ENCODE results near the gene TEX48. TPM values are rescaled to one million over a fixed set of nuclear protein-coding genes. Genes with fewer than 3 reads are reported as not detected.

TEX48 gene
- total RNA-seq, 1 experiment from 2014 or later, result not detected

GRCh38 chr9:114643896-114644295 lies 38.1 kb downstream of the TEX48 start (continued):
- TF ChIP-seq, protein P1, sequence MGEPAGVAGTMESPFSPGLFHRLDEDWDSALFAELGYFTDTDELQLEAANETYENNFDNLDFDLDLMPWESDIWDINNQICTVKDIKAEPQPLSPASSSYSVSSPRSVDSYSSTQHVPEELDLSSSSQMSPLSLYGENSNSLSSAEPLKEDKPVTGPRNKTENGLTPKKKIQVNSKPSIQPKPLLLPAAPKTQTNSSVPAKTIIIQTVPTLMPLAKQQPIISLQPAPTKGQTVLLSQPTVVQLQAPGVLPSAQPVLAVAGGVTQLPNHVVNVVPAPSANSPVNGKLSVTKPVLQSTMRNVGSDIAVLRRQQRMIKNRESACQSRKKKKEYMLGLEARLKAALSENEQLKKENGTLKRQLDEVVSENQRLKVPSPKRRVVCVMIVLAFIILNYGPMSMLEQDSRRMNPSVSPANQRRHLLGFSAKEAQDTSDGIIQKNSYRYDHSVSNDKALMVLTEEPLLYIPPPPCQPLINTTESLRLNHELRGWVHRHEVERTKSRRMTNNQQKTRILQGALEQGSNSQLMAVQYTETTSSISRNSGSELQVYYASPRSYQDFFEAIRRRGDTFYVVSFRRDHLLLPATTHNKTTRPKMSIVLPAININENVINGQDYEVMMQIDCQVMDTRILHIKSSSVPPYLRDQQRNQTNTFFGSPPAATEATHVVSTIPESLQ (CRISPR knock-in tag; IDR thresholded peaks at IDR 0.05), result no peak
- TF ChIP-seq KAT7 (CRISPR knock-in tag; IDR thresholded peaks at IDR 0.05; ENCODE audit: borderline replicate concordance) (no peak), ZNF425 (CRISPR knock-in tag; conservative IDR thresholded peaks at IDR 0.05) (no peak), SMAD4 (CRISPR knock-in tag; IDR thresholded peaks at IDR 0.05) (no peak), ERG (CRISPR knock-in tag; IDR thresholded peaks at IDR 0.05) (no peak), NFYB (CRISPR knock-in tag; conservative IDR thresholded peaks at IDR 0.05; ENCODE audit: low read depth) (no peak), PREB (CRISPR knock-in tag; IDR thresholded peaks at IDR 0.05; ENCODE audit: borderline replicate concordance) (no peak), IRF2 (CRISPR knock-in tag; IDR thresholded peaks at IDR 0.05; ENCODE audit: borderline replicate concordance, low read depth) (no peak)
- TF ChIP-seq, protein P2, sequence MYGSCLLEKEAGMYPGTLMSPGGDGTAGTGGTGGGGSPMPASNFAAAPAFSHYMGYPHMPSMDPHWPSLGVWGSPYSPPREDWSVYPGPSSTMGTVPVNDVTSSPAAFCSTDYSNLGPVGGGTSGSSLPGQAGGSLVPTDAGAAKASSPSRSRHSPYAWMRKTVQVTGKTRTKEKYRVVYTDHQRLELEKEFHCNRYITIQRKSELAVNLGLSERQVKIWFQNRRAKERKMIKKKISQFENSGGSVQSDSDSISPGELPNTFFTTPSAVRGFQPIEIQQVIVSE (CRISPR knock-in tag; IDR thresholded peaks at IDR 0.05; ENCODE audit: borderline replicate concordance), result no peak

GRCh38 chr9:114643001-114643400 lies 39.0 kb downstream of the TEX48 start:
- Mint-ChIP-seq H3K4me3 (no peak overlapping the region), H3K27me3 (ENCODE audit: low read depth) (no peaks in the 10 kb centered on the region), H3K36me3 (peaks cover 39% of the 10 kb centered on the region), H3K9me3 (peaks cover 17% of the 10 kb centered on the region), H3K27ac (no peak overlapping the region), H3K4me1 (no peaks in the 10 kb centered on the region)
- TF ChIP-seq GRHL2 (CRISPR knock-in tag; IDR thresholded peaks at IDR 0.05; ENCODE audit: insufficient replicate concordance, severe bottlenecking), result no peak
- no peak for TF ChIP-seq CREB1 (CRISPR knock-in tag; IDR thresholded peaks at IDR 0.05)
- no peak for TF ChIP-seq GTF2I (CRISPR knock-in tag; conservative IDR thresholded peaks at IDR 0.05)
- no peak for TF ChIP-seq ESRRA (CRISPR knock-in tag; IDR thresholded peaks at IDR 0.05; ENCODE audit: borderline replicate concordance)
- TF ChIP-seq ZNF317 (CRISPR knock-in tag; IDR thresholded peaks at IDR 0.05; ENCODE audit: borderline replicate concordance, low read depth), result no peak
- CTCF ChIA-PET, result interaction anchor here (3.2 kb wide), 1 partner anchor 10 kb away, joined by 17 read pairs; no protein-coding TSS in a partner anchor
- ATAC-seq, result no peak
- POLR2A ChIA-PET, result no interaction called here
- DNase-seq (ENCODE audit: low spot score), result no peak

DNA sequence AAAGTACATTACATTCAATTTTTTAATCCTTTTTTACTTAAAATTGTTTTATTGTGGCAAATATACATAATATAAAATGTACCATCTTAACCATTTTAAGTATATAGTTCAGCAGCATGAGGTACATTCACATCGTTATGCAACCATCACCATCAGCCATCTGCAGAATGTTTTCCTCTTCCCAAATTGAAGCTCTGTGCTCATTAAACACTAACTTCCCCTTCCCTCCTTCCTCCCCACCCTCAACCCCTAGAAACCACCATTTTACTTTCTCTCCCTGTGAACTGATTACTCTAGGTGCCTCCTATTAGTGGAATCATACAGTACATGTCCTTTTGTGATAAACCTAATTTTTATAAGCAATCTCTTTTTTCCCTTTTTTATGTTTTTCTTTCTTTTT lies 40.0 kb downstream of the TEX48 start:
- TF ChIP-seq ZNF263 (CRISPR knock-in tag; IDR thresholded peaks at IDR 0.05; ENCODE audit: low read depth) (no peak), ZNF425 (CRISPR knock-in tag; conservative IDR thresholded peaks at IDR 0.05) (no peak), NR2C2 (CRISPR knock-in tag; IDR thresholded peaks at IDR 0.05) (no peak), ETV6 (CRISPR knock-in tag; IDR thresholded peaks at IDR 0.05) (no peak), EMX1 (CRISPR knock-in tag; IDR thresholded peaks at IDR 0.05) (no peak), FOXJ3 (CRISPR knock-in tag; IDR thresholded peaks at IDR 0.05; ENCODE audit: borderline replicate concordance) (no peak)
- no peaks in the 10 kb centered on the region for H3K4me1 Mint-ChIP-seq
- CTCF ChIA-PET, result interaction anchor here (3.2 kb wide), 1 partner anchor 11 kb away, joined by 17 read pairs; no protein-coding TSS in a partner anchor
- DNase-seq (ENCODE audit: low spot score) (no peak), ATAC-seq (no peak)
- no peak overlapping the region for H3K27ac Mint-ChIP-seq
- no peaks in the 10 kb centered on the region for H3K27me3 Mint-ChIP-seq (ENCODE audit: low read depth)
- H3K9me3 Mint-ChIP-seq, result peaks cover 9% of the 10 kb centered on the region
- no peak overlapping the region for H3K4me3 Mint-ChIP-seq
- peaks cover 35% of the 10 kb centered on the region for H3K36me3 Mint-ChIP-seq
- POLR2A ChIA-PET, result no interaction called here
